H1 (cell line): ENCODE results near the gene KRT17. TPM values are rescaled to one million over a fixed set of nuclear protein-coding genes. Genes with fewer than 3 reads are reported as not detected.
"Not testable (repeated sequence)": the region's sequence is repeated elsewhere in the genome, so short reads cannot be mapped to it uniquely, and the experiment has no call there.

Experiments used
- CTCF ChIA-PET: fragments of 300-600 bp; sonication (Branson Sonifier 250); formaldehyde crosslinking; loops from one replicate; lab custom pipeline; 2021; ENCODE audit not compliant: partially characterized antibody; lab: Charles Lee
- POLR2A ChIA-PET: fragments of 300-600 bp; sonication (Branson Sonifier 250); formaldehyde crosslinking; loops from one replicate; lab custom pipeline; 2021; ENCODE audit warnings: inconsistent platforms; ENCODE audit not compliant: partially characterized antibody; lab: Charles Lee
- DNase-seq, 2 experiments: peaks; one replicate each; pipeline versions ENCODE4 v3.0.0 to v3.0.0-alpha.2; 2010 to 2022; ENCODE audit warnings: low spot score in 2 of 2, low read depth in 1 of 2, mixed read lengths in 1 of 2
- FAIRE-seq: peaks from 2 replicates; lab custom pipeline; 2011; peaks lifted over from hg19 to GRCh38; lab: Jason Lieb, UNC
- H2AFZ ChIP-seq: 2 replicates; pipeline ENCODE4 v1.8.1; 2012; ENCODE audit warnings: low read length, inconsistent platforms
- H2AK5ac ChIP-seq: 2 replicates; pipeline ENCODE4 v1.6.1; 2013; ENCODE audit warnings: low read depth, low read length
- H2BK120ac ChIP-seq: replicated peaks from 2 replicates; pipeline ENCODE3; 2013; ENCODE audit warnings: low read depth, low read length, inconsistent platforms
- H2BK12ac ChIP-seq: 2 replicates; pipeline ENCODE4 v1.6.1; 2013; ENCODE audit warnings: low read depth, low read length
- H2BK15ac ChIP-seq: 2 replicates; pipeline ENCODE4 v1.6.1; 2013; ENCODE audit warnings: low read length
- H2BK20ac ChIP-seq: 2 replicates; pipeline ENCODE4 v1.6.1; 2013; ENCODE audit warnings: low read length
- H2BK5ac ChIP-seq: 2 replicates; pipeline ENCODE4 v1.6.1; 2013; ENCODE audit warnings: low read depth, low read length
- H3K14ac ChIP-seq: 2 replicates; pipeline ENCODE4 v1.6.1; 2013; ENCODE audit warnings: inconsistent platforms; ENCODE audit not compliant: insufficient read length
- H3K18ac ChIP-seq: 2 replicates; pipeline ENCODE4 v1.6.1; 2013; ENCODE audit warnings: low read length; ENCODE audit errors: extremely low read depth
- H3K23ac ChIP-seq: 2 replicates; pipeline ENCODE4 v1.6.1; 2013; ENCODE audit warnings: inconsistent platforms; ENCODE audit not compliant: insufficient read length
- H3K23me2 ChIP-seq: 2 replicates; pipeline ENCODE4 v1.6.1; 2013; ENCODE audit warnings: low read depth, low read length
- H3K27ac ChIP-seq: 2 replicates; pipeline ENCODE4 v1.6.1; 2011; ENCODE audit warnings: low read depth, low read length, inconsistent platforms
- H3K27me3 ChIP-seq, 4 experiments: replicated peaks in 1 of 4; 1 replicate in 1 of 4; 2 replicates in 3 of 4; pipeline versions ENCODE4 v1.6.1 to v1.8.1; 2011 to 2013; ENCODE audit warnings: low read length in 3 of 4, mild to moderate bottlenecking in 3 of 4, inconsistent platforms in 2 of 4, mixed read lengths in 2 of 4, moderate library complexity in 1 of 4; ENCODE audit not compliant: control insufficient read depth in 3 of 4, insufficient read depth in 3 of 4; ENCODE audit errors: extremely low read depth in 1 of 4
- H3K36me3 ChIP-seq, 4 experiments: 2 replicates each; pipeline versions ENCODE4 v1.6.1 to v1.8.1; 2011 to 2013; ENCODE audit warnings: mild to moderate bottlenecking in 4 of 4, low read length in 3 of 4, moderate library complexity in 2 of 4, control low read depth in 1 of 4, inconsistent platforms in 1 of 4; ENCODE audit not compliant: insufficient read depth in 4 of 4, control insufficient read depth in 2 of 4
- H3K4ac ChIP-seq: replicated peaks from 2 replicates; pipeline ENCODE3; 2013; ENCODE audit warnings: low read length, low read depth, mixed read lengths, inconsistent platforms; ENCODE audit not compliant: insufficient read length
- H3K4me1 ChIP-seq, 4 experiments: replicated peaks in 1 of 4; 1 replicate in 1 of 4; 2 replicates in 3 of 4; pipeline versions ENCODE4 v1.6.1 to v1.8.1; 2011 to 2013; ENCODE audit warnings: low read length in 3 of 4, inconsistent platforms in 2 of 4, mixed read lengths in 1 of 4; ENCODE audit not compliant: insufficient read depth in 4 of 4, control insufficient read depth in 3 of 4
- H3K4me2 ChIP-seq, 2 experiments: 2 replicates each; pipeline versions ENCODE4 v1.6.1 to v1.8.1; 2011 to 2013; ENCODE audit warnings: low read depth in 2 of 2, low read length in 2 of 2, control low read depth in 1 of 2, inconsistent platforms in 1 of 2, mild to moderate bottlenecking in 1 of 2; ENCODE audit not compliant: insufficient read depth in 1 of 2
- H3K4me3 ChIP-seq, 4 experiments: fragments of 200-600, 300-600 bp in 1 of 4; sonication (generic), shearing (Covaris generic), sonication (Bioruptor Twin) in 1 of 4; 2 replicates each; pipeline versions ENCODE4 v1.5.1 to v1.8.1; 2011 to 2016; ENCODE audit warnings: low read length in 4 of 4, low read depth in 3 of 4, control low read depth in 2 of 4, inconsistent platforms in 2 of 4, mild to moderate bottlenecking in 2 of 4, mixed read lengths in 1 of 4, moderate library complexity in 1 of 4; ENCODE audit not compliant: insufficient read depth in 2 of 4; ENCODE audit errors: extremely low read depth in 1 of 4
- H3K56ac ChIP-seq: replicated peaks from 2 replicates; pipeline ENCODE3; 2013; ENCODE audit warnings: low read depth, mild to moderate bottlenecking, mixed read lengths, low read length, inconsistent platforms; ENCODE audit not compliant: insufficient read length
- H3K79me1 ChIP-seq: 2 replicates; pipeline ENCODE4 v1.6.1; 2013; ENCODE audit warnings: low read depth, low read length, control low read depth
- H3K79me2 ChIP-seq, 2 experiments: 2 replicates each; pipeline versions ENCODE4 v1.6.1 to v1.8.1; 2012 to 2013; ENCODE audit warnings: low read length in 2 of 2, mild to moderate bottlenecking in 2 of 2, inconsistent platforms in 1 of 2; ENCODE audit not compliant: insufficient read depth in 2 of 2, control insufficient read depth in 1 of 2
- H3K9ac ChIP-seq, 4 experiments: replicated peaks in 1 of 4; 1 replicate in 1 of 4; 2 replicates in 3 of 4; pipeline versions ENCODE4 v1.6.1 to v1.8.1; 2011 to 2013; ENCODE audit warnings: low read depth in 3 of 4, low read length in 3 of 4, control low read depth in 2 of 4, mild to moderate bottlenecking in 2 of 4, moderate library complexity in 2 of 4, inconsistent platforms in 1 of 4; ENCODE audit errors: extremely low read depth in 1 of 4
- H3K9me3 ChIP-seq, 2 experiments: 2 replicates each; pipeline versions ENCODE4 v1.6.1 to v1.8.1; 2012 to 2013; ENCODE audit warnings: mild to moderate bottlenecking in 2 of 2, moderate library complexity in 2 of 2, control low read depth in 1 of 2, inconsistent platforms in 1 of 2, low read depth in 1 of 2, low read length in 1 of 2, mixed read lengths in 1 of 2; ENCODE audit not compliant: insufficient read depth in 2 of 2
- H4K20me1 ChIP-seq, 2 experiments: replicated peaks in 1 of 2; 2 replicates each; pipeline versions ENCODE3 to v1.8.1; 2011 to 2013; ENCODE audit warnings: inconsistent platforms in 2 of 2, low read length in 2 of 2, mild to moderate bottlenecking in 1 of 2; ENCODE audit not compliant: insufficient read depth in 2 of 2, control insufficient read depth in 1 of 2
- H4K5ac ChIP-seq: 2 replicates; pipeline ENCODE4 v1.6.1; 2013; ENCODE audit warnings: low read length, low read depth, mixed read lengths, inconsistent platforms; ENCODE audit not compliant: insufficient read length
- H4K8ac ChIP-seq: 2 replicates; pipeline ENCODE4 v1.8.0; 2013; ENCODE audit warnings: mild to moderate bottlenecking, moderate library complexity, low read length, inconsistent platforms; ENCODE audit not compliant: insufficient read depth; ENCODE audit errors: extremely low read depth
- H4K91ac ChIP-seq: replicated peaks from 2 replicates; pipeline ENCODE3; 2013; ENCODE audit warnings: low read length, mixed read lengths, inconsistent platforms; ENCODE audit not compliant: insufficient read length
- WGBS, 2 experiments: shearing (Covaris generic) in 1 of 2; methylation state at CpG; one replicate each; pipeline versions ENCODE4 v1.1.6 to v1.1.7; 2013 to 2015; ENCODE audit warnings: low lambda C conversion rate in 2 of 2, mixed read lengths in 2 of 2, inconsistent platforms in 1 of 2, low coverage in 1 of 2, missing lambda C conversion rate in 1 of 2; ENCODE audit not compliant: insufficient replicate concordance in 2 of 2, insufficient coverage in 1 of 2, insufficient read length in 1 of 2; ENCODE audit errors: extremely low coverage in 1 of 2, missing lambda C conversion rate in 1 of 2; 5-methylcytosine and 5-hydroxymethylcytosine counted together
- polyA plus RNA-seq, 7 experiments: library from polyadenylated mRNA; depleted of rRNA in 3 of 7; stranded (reverse) in 5 of 7; unstranded in 2 of 7; fragments of >200 nt in 5 of 7; fragments of 200-250 nt in 2 of 7; gene quantifications; 1 replicate in 5 of 7; 2 replicates in 1 of 7; 4 replicates in 1 of 7; pipeline versions ENCODE4 v1.2.1 to v1.2.3, GENCODE V29; 2011 to 2013; ENCODE audit warnings: missing spikeins in 2 of 7, mixed read lengths in 2 of 7
- total RNA-seq: library from RNA; stranded (reverse); fragmentation: NEBNext Ultra II Directional; extraction: Animal tissue kit (Norgen Biotek cat#: 25700); gene quantifications from 2 replicates; pipeline ENCODE4 v1.2.1, GENCODE V29; 2021

KRT17 gene
- total and polyA plus RNA-seq, 2 of the 8 experiments (the other 6 are each of a cell fraction or from before 2014, with no cell fraction given), result 0.50 to 0.95 TPM

DNA sequence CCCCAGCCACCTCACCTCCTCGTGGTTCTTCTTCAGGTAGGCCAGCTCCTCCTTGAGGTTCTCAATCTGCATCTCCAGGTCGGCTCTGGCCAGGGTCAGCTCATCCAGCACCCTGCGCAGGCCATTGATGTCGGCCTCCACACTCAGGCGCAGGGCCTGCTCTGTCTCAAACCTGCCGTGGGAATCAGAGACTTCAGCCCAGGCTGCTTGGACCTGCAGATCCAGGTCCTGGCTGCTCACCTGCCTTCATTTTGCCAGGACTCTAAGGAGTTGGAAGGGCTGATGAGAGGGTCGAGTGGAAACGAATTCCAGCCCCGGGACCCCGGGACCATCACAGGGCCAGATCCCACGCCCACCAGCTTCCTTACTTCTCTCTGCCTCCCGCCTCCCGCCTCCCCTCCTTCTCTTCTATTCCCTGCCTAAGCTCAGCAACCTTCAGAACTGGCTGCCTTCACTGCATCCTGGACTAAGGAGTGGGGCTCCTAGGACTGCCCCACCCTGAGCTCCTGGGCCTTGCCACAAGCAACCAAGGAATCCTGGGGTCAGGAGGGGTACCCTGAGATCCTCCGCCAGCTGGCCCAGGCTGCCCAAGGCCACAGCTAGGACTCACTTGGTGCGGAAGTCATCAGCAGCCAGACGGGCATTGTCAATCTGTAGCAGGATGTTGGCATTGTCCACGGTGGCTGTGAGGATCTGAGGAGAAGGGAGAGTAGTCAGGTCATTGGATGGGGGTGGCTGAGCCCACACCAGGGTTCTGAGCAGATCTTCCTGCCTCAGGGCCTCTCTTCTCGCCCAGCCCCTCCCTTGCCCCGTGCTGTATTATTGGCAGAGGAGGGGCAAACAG lies 1.8 kb downstream of the KRT17 start:
- WGBS, 2 experiments, result 86% methylated on average over 14 of the region's 19 CpGs; no CpG with 5 or more reads in 1 of the 2 experiments
- not testable (repeated sequence) for H4K91ac ChIP-seq, H4K20me1 ChIP-seq, H4K5ac ChIP-seq, H2BK15ac ChIP-seq, H2BK20ac ChIP-seq, H3K9ac ChIP-seq, H3K14ac ChIP-seq, H3K36me3 ChIP-seq, H4K8ac ChIP-seq, H2BK12ac ChIP-seq, H2BK5ac ChIP-seq, H3K4me1 ChIP-seq, H3K56ac ChIP-seq, H3K4me2 ChIP-seq, H3K23me2 ChIP-seq, DNase-seq, H3K4ac ChIP-seq, H3K9me3 ChIP-seq, H3K4me3 ChIP-seq, H3K23ac ChIP-seq, H3K79me2 ChIP-seq, H3K27ac ChIP-seq, H2AK5ac ChIP-seq, H3K18ac ChIP-seq, H2BK120ac ChIP-seq, H3K79me1 ChIP-seq, H2AFZ ChIP-seq, H3K27me3 ChIP-seq, FAIRE-seq
- CTCF ChIA-PET, result interaction anchor here (0.6 to 14.5 kb wide), 10 partner anchors 11 to 161 kb away, joined by 3 to 103 read pairs (median 9); no protein-coding TSS in a partner anchor
- POLR2A ChIA-PET, result interaction anchor here (1.5 kb wide), 1 partner anchor 41 kb away, joined by 3 read pairs; no protein-coding TSS in a partner anchor
